Suprapubic skin (tissue), 4 donors: ENCODE results near the gene ZNF639.

ENCODE experiments used
- EP300 ChIP-seq: sonication (generic); formaldehyde crosslinking; IDR thresholded peaks from one replicate; pipeline ENCODE4 v1.6.1; 2017; ENCODE audit warnings: antibody characterized with exemption
- POLR2A ChIP-seq, 2 donors: fragments of 450-650 bp; IDR thresholded peaks; one replicate each; pipeline ENCODE4 v1.6.1; 2017; ENCODE audit warnings: antibody characterized with exemption in 2 of 2, mild to moderate bottlenecking in 2 of 2, moderate library complexity in 2 of 2
- POLR2AphosphoS5 ChIP-seq, 3 donors: sonication (generic); formaldehyde crosslinking; IDR thresholded peaks; one replicate each; pipeline ENCODE4 v1.6.1; 2017; ENCODE audit warnings: antibody characterized with exemption in 3 of 3
- TF ChIP-seq, protein P1 (sequence below), 2 donors: fragments of 200-600 bp in 1 of 2; fragments of 450-650 bp in 1 of 2; sonication (generic) in 1 of 2; IDR thresholded peaks; one replicate each; pipeline ENCODE4 v1.5.1; 2016 to 2019; ENCODE audit warnings: antibody characterized with exemption in 2 of 2, mild to moderate bottlenecking in 1 of 2, moderate library complexity in 1 of 2

DNA sequence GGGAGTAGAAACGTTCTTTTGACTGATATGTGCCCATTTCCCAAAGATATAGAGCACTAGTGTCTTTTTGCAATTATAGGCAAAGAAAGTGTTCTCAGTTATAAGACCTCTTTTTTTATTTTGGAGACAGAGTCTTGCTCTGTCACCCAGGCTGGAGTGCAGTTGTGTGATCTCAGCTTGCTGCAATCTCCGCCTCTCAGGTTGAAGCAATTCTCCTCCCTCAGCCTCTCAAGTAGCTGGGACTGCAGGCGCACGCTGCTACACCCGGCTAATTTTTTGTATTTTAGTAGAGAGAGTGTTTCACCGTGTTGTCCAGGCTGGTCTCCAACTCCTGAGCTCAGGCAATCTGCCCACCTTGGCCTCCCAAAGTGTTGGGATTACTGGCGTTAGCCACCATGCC, 20.7 kb upstream of the ZNF639 start:
- TF ChIP-seq, protein P1, sequence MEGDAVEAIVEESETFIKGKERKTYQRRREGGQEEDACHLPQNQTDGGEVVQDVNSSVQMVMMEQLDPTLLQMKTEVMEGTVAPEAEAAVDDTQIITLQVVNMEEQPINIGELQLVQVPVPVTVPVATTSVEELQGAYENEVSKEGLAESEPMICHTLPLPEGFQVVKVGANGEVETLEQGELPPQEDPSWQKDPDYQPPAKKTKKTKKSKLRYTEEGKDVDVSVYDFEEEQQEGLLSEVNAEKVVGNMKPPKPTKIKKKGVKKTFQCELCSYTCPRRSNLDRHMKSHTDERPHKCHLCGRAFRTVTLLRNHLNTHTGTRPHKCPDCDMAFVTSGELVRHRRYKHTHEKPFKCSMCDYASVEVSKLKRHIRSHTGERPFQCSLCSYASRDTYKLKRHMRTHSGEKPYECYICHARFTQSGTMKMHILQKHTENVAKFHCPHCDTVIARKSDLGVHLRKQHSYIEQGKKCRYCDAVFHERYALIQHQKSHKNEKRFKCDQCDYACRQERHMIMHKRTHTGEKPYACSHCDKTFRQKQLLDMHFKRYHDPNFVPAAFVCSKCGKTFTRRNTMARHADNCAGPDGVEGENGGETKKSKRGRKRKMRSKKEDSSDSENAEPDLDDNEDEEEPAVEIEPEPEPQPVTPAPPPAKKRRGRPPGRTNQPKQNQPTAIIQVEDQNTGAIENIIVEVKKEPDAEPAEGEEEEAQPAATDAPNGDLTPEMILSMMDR (IDR thresholded peaks at IDR 0.05): no peak
- no peak for TF ChIP-seq POLR2A (IDR thresholded peaks at IDR 0.05)
- TF ChIP-seq POLR2AphosphoS5 (IDR thresholded peaks at IDR 0.05): no peak
- TF ChIP-seq EP300: no peak
